DMS53 treated with DMSO at 0.1 percent for 48 hours (cell line): ENCODE data around the gene ANXA7.
A peak's percentile ranks its signal among the peaks of the same experiment; 100 is the strongest.
"Not testable (repeated sequence)": the region's sequence is repeated elsewhere in the genome, so short reads cannot be mapped to it uniquely, and the experiment has no call there.

Experiments
- DNase-seq: peaks from one replicate; lab custom pipeline; 2025; ENCODE audit not compliant: unreplicated experiment; lab: John Stamatoyannopoulos, UW

Gene ANXA7

DNA sequence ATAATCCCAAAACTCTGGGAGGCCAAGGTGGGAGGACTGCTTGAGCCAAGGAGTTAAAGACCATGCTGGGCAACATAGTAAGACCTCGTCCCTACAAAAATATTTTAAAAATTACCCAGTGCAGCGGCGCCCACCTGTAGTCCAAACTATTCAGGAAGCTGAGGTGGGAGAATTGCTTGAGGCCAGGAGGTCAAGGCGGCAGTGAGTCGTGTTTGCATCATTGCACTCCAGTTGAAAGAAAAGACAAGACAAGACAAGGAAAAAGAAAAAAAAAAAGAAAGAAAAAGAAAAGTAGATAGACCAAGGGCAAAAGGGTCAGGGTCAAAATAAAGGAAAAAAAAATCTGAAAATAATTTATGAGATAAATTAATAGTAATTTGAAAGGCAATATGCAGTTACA is 5.8 kb downstream of the ANXA7 start:
- DNase-seq = no peak

DNA sequence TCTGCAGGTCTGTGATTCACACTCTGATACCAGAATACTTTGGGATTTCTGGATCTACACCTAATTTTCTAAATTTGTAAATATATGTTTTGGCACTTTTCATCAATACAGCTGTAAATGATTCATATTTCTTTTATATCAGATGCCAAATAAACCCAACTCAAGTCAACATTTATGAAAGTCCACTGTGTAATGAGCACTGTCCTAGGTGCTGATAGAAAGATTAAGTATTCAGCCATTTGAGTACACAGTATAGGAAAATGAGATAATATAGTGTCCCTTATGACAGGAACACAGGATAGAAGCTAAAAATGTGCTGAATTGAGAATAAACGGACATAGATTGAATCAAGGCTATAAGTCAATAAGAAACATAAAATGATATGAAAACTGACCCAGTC is 6.4 kb downstream of the ANXA7 start:
- no peak for DNase-seq

DNA sequence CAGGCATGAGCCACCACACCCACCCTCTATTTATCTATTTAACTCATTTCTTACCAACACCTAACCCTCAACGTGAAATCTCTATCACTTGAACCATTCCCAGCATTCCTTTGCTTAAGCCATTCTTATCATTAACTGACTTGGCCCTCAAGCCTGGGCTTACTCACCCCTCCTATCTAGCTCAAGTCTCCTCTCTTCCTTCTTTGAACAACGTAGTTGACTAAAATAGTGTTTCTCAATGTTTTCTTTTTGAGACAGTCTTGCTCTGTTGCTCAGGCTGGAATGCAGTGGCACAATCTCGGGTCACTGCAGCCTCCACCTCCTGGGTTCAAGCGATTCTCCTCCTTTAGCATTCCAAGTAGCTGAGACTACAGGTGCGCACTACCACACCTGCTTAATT is 7.0 kb downstream of the ANXA7 start:
- DNase-seq = no peak

DNA sequence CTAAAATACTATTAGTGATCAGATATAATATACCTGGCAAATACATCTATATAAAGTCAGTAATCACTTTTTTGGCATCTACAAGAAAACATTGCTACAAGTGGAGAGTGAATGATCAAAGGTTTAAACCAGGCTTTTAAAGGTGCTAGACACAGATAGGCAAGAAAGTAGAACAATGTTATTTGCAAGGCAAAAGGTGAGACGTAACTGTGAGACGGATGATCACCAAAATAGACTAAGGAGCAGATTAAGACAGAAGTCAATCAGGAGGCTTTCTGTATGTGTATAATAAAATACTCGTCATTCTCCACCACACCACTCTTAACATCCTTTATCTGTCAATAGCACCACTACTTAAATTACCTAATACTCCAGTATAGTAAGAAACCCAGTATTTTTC is 8.3 kb downstream of the ANXA7 start:
- no peak for DNase-seq

DNA sequence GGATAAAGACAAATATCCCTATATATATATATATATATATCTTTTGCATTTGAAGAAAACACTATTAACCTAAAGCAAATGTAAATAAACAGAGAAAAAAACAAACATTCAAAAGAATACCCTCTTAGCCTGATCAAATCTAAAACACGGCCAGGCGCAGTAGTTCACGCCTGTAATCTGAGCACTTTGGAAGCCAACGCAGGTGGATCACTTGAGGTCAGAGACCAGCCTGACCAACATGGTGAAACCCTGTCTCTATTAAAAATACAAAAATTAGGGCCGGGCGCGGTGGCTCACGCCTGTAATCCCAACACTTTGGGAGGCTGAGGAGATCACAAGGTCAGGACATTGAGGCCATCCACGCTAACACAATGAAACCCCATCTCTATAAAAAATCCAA is 9.2 kb downstream of the ANXA7 start:
- no peak for DNase-seq

DNA sequence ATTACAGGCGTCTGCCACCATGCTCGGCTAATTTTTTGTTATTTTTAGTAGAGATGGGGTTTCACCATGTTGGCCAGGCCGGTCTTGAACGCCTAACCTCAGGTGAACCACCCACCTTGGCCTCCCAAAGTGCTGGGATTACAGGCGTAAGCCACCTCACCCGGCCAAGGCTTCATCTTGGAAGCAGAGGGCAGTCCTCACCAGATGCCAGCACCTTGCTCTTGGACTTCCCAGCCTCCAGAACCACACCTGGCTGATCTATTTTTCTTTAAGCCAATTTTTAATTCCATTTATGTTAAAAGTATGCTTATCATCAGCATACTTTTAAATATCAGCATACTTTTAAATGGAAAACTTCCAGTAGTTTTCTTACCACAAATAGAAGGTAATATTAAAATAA is 12.2 kb downstream of the ANXA7 start:
- no peak for DNase-seq

GRCh38 chr10:73399063-73399462 is 14.8 kb downstream of the ANXA7 start:
- no peak for DNase-seq

DNA sequence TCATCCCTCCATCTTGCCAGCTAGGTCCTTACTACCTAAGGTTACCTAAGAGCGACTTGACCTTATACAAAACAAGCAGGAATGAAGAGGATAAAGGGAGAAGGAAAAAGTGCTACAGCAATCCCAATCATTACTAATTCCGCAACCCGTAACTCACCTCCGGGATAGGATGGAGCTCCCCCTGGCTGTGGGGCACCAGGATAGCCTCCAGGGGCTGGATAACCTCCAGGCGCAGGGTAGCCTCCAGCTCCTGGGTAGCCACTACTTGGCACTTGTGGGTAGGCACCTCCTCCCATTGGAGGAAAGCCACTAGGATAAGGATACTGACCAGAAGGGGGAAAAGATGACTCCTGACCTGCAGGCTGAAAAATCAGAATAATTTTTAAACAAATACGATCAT is 15.8 kb downstream of the ANXA7 start:
- no peak for DNase-seq

GRCh38 chr10:73394325-73394724 is 19.5 kb downstream of the ANXA7 start:
- DNase-seq = not testable (repeated sequence)

DNA sequence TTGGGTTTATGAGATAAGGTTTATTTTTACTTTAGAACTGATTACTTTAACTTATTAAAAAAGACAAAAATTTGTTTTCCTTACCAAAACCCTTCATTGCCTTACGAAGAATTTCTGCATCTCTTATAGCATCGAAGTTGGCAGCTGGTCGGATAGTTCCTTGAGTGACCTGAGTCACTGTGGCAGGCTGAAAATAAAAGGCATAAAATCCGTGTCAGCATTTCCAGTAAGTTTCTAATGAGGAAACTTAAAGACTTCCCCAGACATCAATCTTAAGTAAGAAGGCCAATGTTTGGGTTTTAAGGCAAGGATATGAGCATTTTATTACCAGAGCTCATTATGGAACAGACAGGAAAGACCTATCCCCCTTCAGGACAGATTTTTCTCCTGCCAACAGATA is 25.6 kb downstream of the ANXA7 start:
- no peak for DNase-seq

GRCh38 chr10:73386583-73386982 is 27.3 kb downstream of the ANXA7 start:
- no peak for DNase-seq

DNA sequence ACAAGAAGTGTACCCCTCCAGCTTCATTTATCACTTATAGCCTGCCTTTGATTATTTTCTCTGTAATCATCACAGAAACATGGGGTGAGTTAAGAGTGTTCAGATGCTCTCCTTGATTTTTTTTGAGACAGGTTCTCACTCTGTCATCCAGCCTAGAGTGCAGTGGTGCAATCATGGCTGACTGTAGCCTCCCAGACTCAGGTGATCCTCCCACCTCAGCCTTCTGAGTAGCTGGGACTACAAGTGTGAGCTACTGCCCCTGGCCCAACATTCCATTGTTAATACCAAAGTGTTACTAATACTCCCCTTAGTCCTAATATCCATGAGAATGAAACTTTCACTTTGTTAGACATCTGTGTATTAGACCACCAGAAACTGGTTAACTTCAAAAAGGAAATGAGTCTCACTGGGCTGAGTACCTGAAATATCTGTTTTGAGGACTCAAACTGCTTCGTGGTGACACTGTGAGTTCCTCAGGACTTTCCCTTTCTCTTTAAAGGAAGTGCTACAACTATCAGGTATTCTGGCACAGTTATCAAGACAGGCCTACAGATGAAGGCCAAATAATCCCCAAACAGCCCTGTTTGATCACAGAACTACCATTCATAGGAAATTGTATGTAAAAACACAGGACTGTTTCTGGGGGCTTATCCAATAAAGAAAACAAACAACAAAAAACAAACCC is 34.7 kb downstream of the ANXA7 start:
- DNase-seq = no peak

DNA sequence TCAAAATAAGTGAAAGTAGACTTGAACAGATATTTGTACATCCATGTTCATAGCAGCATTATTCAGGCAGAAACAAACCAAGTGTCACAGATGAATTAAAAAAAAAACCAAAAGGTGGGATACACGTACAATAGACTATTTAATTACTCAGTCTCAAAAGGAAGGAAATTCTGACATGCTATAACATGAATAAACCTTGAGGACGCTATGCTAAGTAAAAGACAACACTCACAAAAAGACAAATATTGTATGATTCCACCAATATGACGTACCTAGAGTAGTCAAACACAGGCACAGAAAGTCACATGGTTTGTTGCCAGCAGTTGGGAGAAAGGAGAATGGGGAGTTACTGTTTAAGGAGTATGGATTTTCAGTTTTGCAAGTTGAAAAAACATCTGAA is 37.2 kb downstream of the ANXA7 start:
- no peak for DNase-seq

DNA sequence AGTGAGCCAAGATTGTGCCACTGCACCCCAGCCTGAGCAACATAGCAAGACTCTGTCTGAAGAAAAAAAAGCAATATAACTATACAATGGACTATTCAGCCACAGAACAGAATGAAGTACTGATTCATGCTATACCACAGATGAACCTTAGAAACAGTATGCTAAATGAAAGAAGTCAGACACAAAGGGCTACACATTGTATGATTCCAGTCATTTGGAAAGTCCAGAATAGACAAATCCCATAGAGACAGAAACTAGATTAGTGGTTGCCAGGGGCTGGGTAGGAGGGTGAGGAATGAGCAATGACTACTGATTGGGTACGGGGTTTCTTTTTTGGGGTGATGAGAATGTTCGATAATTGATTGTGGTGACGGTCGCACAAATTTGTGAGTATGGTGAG is 45.6 kb downstream of the ANXA7 start:
- DNase-seq = no peak

DNA sequence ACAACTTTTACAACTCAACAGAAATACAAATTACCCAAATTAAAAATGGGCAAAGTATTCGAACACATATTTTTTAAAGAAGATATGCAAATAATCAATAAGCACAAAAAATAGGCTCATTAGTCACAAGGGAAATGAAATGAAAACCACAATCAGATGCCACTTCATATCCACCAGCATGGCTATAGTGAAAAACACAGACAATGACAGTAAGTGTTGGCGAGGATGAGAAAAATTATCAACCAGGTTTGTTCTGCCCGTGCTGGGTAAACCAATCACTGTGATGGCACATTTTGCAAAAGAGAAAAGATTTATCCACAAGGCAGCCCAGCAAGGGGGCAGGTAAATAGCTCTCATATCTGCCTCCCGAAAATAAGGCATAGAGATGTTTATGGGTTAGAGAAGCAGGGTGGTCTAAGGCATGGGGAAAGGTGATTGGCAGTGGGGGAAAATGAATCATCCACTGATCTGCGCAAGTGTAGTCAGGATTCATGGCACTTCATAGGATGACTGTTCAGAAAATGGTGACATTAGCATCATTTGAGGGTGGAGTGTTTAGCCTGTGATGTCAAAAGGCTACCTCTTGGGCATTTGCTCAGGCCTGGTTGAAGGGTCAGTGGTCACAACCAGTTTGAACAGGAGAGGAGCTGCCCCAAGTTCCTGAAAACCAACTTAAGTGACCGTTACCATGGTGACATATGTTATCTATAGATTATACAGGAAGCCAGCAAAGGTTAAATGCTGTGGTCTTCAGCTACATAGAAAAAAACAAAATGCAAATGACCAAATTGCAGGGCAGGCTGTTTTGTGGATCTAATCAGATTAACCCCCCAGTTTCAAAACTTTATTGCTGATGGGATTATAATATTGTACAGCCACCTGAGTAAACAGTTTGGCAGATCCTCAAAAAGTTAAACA is 47.2 kb downstream of the ANXA7 start:
- DNase-seq = no peak

DNA sequence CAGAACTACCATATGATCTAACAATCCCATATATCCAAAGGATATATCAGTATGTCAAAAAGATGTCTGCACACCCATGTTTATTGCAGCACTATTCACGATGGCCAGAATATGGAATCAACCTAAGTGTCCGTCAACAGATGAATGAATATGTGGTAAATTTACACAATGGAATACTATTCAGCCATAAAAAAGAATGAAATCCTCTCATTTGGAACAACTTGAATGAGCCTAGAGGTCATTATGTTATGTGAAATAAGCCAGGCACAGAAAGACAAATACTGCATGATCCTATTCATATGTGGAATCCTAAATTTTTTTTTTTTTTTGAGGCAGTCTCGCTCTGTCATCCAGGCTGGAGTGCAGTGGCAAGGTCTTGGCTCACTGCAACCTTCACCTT is 48.9 kb downstream of the ANXA7 start:
- DNase-seq = no peak

DNA sequence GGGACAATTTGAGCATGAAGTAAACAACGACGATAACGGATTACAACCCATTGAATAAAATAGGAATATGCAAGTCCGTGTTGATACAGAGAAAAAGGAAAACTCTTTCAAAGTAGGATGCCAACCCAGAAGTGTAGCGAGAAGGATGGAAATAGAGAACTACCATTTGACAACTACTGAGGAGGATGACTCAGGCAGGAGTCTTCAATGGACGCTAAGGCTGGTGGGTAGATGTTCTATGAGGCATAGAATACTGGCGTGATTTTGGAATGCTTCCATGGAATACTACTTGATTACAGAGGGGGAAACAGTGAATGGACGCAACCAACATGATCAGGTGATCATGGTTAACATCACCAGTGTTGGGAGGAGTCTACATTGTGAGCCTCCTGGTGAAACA is 54.4 kb downstream of the ANXA7 start:
- DNase-seq = no peak

GRCh38 chr10:73358331-73359279 is 55.3 kb downstream of the ANXA7 start, which contains the start of gene CFAP70:
TSS of gene CFAP70 (minus strand) at chr10:73358864. CDS start at chr10:73354796, 4,068 bp downstream.
- peak; percentile 97 for DNase-seq

DNA sequence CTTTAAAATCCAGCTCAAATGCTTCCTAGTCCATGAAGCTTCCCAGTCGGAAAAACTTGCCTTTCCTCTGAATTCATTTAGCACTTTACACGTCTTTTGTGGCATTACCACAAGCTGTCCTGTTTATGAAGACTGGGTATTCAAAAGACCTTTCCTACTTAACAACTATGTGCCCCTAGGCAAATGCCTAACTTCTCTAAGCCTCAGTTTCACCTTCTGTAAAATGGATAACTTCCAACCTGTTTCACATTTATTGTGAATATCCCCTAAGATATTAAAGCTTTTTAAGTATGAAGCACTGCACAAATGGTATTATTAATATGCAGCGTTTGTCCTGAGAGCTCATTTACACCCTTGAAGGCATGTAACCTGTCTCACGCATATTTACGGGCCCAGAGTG is 56.0 kb downstream of the ANXA7 start:
- DNase-seq = no peak

GRCh38 chr10:73357166-73357565 is 56.7 kb downstream of the ANXA7 start:
- DNase-seq = no peak

GRCh38 chr10:73344269-73344668 is 69.6 kb downstream of the ANXA7 start:
- no peak for DNase-seq
